Measurements from ENCODE around the gene VASP. TPM values are rescaled to one million over a fixed set of nuclear protein-coding genes. Genes with fewer than 3 reads are reported as not detected.

VASP gene
- total and polyA plus RNA-seq, 10 donors = 146 to 386 (median 199) TPM

GRCh38 chr19:45475537-45476291 is 31.6 kb upstream of the VASP start:
- DNase-seq = no peak
- H3K9me3 ChIP-seq = no peaks in the 10 kb centered on the region
- WGBS, 5 donors = 74 to 85% (median 77%) methylated on average over 6 of the region's 6 CpGs
- H3K4me3 ChIP-seq = no peak overlapping the region
- intact Hi-C loops (cut with DNase I; ENCODE audit: low total_unique reads) = no loop called here
- TF ChIP-seq, protein P1, sequence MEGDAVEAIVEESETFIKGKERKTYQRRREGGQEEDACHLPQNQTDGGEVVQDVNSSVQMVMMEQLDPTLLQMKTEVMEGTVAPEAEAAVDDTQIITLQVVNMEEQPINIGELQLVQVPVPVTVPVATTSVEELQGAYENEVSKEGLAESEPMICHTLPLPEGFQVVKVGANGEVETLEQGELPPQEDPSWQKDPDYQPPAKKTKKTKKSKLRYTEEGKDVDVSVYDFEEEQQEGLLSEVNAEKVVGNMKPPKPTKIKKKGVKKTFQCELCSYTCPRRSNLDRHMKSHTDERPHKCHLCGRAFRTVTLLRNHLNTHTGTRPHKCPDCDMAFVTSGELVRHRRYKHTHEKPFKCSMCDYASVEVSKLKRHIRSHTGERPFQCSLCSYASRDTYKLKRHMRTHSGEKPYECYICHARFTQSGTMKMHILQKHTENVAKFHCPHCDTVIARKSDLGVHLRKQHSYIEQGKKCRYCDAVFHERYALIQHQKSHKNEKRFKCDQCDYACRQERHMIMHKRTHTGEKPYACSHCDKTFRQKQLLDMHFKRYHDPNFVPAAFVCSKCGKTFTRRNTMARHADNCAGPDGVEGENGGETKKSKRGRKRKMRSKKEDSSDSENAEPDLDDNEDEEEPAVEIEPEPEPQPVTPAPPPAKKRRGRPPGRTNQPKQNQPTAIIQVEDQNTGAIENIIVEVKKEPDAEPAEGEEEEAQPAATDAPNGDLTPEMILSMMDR (IDR thresholded peaks at IDR 0.05 in 8 of 11, conservative IDR thresholded peaks at IDR 0.05 in 3 of 11) = no peak
- no peak for TF ChIP-seq POLR2A (IDR thresholded peaks at IDR 0.05)
- no peak for TF ChIP-seq POLR2AphosphoS5 (IDR thresholded peaks at IDR 0.05)
- H3K4me1 ChIP-seq = peaks cover 12 to 72% (median 35%) of the 10 kb centered on the region in 6 donors
- H3K36me3 ChIP-seq = no peaks in the 10 kb centered on the region
- H3K27me3 ChIP-seq (replicated peaks in 1 of 7) = peaks cover 0 to 47% (median 16%) of the 10 kb centered on the region in 7 donors
- H3K27ac ChIP-seq = no peak overlapping the region

GRCh38 chr19:45476304-45476703 is 31.0 kb upstream of the VASP start:
- H3K27ac ChIP-seq = no peak overlapping the region
- no peaks in the 10 kb centered on the region for H3K36me3 ChIP-seq
- 42 to 66% (median 53%) methylated on average over 5 of the region's 5 CpGs for WGBS, 5 donors
- no peak overlapping the region for H3K4me3 ChIP-seq
- TF ChIP-seq POLR2AphosphoS5 (IDR thresholded peaks at IDR 0.05) = no peak
- H3K27me3 ChIP-seq (replicated peaks in 1 of 7) = peaks cover 0 to 41% (median 16%) of the 10 kb centered on the region in 7 donors
- intact Hi-C loops (cut with DNase I; ENCODE audit: low total_unique reads) = no loop called here
- DNase-seq = no peak
- peaks cover 12 to 66% (median 33%) of the 10 kb centered on the region in 6 donors for H3K4me1 ChIP-seq
- H3K9me3 ChIP-seq = no peaks in the 10 kb centered on the region

DNA sequence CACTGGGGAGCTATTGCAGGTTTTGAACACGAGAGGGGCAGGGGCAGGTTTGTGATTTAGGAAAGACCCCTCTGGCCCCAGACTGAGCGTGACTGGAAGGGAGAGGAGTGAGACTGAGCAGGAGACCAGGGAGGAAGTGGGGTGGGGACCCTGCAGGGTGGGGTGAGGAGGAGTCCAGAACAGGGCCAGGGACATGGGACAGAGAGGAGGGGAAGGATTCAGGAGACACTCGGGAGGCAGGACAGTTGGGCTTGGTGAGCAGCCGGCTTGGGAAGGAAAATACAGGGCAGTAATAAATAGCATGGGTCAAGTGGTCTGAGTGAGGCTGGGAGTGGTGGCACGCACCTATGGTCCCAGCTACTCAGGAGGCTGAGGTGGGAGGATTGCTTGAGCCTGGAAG is 30.1 kb upstream of the VASP start:
- DNase-seq = no peak
- Histone ChIP-seq H3K36me3 (no peaks in the 10 kb centered on the region), H3K9me3 (no peaks in the 10 kb centered on the region), H3K4me1 (peaks cover 8 to 57% (median 28%) of the 10 kb centered on the region in 6 donors), H3K27me3 (replicated peaks in 1 of 7) (peaks cover 0 to 32% (median 16%) of the 10 kb centered on the region in 7 donors), H3K4me3 (no peak overlapping the region), H3K27ac (peak overlapping the region in 2 of 8 donors; percentile 26 to 45)
- 26 to 51% (median 35%) methylated on average over 5 of the region's 5 CpGs for WGBS, 5 donors
- intact Hi-C loops (cut with DNase I; ENCODE audit: low total_unique reads) = no loop called here
- no peak for TF ChIP-seq POLR2AphosphoS5 (IDR thresholded peaks at IDR 0.05)
- TF ChIP-seq POLR2A (IDR thresholded peaks at IDR 0.05) = no peak
- TF ChIP-seq, protein P1 (IDR thresholded peaks at IDR 0.05 in 8 of 11, conservative IDR thresholded peaks at IDR 0.05 in 3 of 11) = no peak

DNA sequence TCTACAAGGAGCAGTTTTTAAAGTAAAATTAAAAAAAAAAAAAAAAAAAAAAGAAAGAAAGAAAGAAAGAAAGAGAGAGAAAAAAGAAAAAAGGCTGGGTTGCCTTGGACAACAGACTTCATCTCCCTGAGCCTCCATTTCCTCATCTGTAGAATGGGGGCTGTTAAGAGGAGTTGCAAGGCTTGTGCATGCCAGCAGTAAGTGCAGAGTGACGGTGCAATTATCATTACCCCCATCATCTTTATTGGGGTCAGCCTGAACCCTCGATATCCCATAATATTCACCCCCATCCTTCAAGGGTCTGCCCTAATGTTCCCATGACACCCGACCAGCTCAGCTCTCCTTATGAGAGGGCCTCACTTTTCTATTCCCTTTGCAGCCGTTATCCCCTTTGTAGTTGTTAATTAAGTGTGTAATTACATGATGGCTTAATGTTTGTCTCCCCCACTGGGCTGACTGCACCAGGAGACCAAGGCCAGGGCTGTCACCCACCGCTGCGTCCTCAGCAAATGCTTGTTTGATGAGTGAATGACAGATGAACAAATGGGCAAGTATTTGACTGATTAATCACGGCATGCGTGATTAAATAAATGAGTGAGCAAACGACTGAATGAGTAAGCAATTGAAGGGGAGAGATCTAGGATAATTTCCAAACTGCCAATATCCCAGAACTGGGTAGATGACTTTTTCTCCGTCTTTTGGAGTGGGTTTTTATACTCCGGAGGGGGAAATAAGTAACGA is 29.4 kb upstream of the VASP start:
- peak overlapping the region in 7 of 8 donors; percentile 32 to 69 (median 44) for H3K4me3 ChIP-seq

More for the DNA sequence above, 29.4 kb upstream of the VASP start:
- Histone ChIP-seq H3K27ac (peak overlapping the region; percentile 92 to 99 (median 96)), H3K4me1 (peaks cover 4 to 50% (median 21%) of the 10 kb centered on the region in 6 donors), H3K36me3 (no peaks in the 10 kb centered on the region), H3K27me3 (replicated peaks in 1 of 7) (peaks cover 0 to 25% (median 13%) of the 10 kb centered on the region in 7 donors), H3K9me3 (no peaks in the 10 kb centered on the region)
- WGBS, 5 donors = 5 to 10% (median 10%) methylated on average over 12 of the region's 12 CpGs
- intact Hi-C loops (cut with DNase I; ENCODE audit: low total_unique reads) = loop anchor here (2.0 kb wide), 1 partner anchor 39 kb away; no protein-coding TSS in a partner anchor
- DNase-seq = no peak
- TF ChIP-seq, protein P1 (IDR thresholded peaks at IDR 0.05 in 8 of 11, conservative IDR thresholded peaks at IDR 0.05 in 3 of 11) = no peak

All from spleen (tissue), 11 donors.